IPS DF 4.7 (cell line): Measurements from ENCODE around the gene SYT11.
"Not testable (repeated sequence)": the region's sequence is repeated elsewhere in the genome, so short reads cannot be mapped to it uniquely, and the experiment has no call there.

ENCODE experiments used
- DNase-seq: peaks from one replicate; pipeline ENCODE4 v3.0.0-alpha.2; 2013; ENCODE audit warnings: low spot score; ENCODE audit errors: extremely low read depth

SYT11 gene

DNA sequence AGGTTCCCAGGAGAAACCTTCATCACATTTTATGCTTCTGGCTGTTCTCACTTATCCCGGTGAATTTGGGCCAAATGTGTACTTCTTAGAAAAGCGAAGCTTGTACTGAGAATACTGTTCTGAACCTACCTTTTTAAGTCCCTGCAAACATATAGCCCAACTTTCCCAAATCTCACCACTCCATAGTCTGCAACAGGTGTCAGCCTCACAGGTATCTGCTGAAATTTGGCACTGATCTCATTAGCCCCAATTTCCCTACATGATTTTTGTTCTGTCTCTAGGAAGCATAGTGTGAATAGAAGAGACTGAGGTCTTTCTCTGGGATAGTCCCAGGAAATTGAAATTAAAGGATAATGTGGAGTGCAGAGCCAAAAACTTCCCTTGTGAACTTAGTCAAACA lies 40.3 kb downstream of the SYT11 start:
- no peak for DNase-seq

DNA sequence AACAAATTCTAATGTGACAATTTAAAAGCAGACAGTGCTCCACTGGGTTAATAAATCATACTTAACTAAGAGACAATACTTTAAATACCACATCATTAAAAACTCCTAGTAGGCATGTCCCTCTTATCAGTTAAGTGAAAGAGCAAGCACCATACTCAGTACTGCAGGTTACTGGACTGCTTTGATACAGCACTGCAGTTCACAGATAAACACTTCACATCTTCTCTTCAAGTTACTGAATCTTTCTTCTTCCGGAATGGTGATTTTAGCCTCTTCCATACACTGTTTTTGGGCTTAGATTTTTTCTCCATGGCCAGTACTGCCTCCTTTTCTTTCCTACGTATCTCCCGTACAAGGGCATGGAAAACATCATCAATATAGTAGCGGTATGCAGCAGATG lies 40.8 kb downstream of the SYT11 start:
- no peak for DNase-seq

DNA sequence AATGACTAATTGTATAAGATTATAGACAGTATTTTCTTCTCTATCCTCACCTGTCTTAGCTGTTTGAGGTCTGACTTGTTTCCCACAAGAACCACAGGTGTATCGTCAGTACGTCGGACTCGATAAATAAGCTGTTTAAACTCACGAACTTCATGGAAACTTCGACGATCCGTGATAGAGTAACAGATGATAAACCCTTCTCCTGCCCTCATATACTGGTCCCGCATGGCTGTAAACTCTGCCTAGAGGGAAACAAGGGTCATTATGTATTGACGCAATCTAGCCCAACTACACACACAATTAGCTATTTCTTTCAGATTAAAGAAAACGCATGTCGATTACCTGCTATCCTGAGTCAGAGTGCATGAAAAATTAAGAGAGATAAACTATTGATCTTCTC lies 44.9 kb downstream of the SYT11 start:
- DNase-seq, result no peak

DNA sequence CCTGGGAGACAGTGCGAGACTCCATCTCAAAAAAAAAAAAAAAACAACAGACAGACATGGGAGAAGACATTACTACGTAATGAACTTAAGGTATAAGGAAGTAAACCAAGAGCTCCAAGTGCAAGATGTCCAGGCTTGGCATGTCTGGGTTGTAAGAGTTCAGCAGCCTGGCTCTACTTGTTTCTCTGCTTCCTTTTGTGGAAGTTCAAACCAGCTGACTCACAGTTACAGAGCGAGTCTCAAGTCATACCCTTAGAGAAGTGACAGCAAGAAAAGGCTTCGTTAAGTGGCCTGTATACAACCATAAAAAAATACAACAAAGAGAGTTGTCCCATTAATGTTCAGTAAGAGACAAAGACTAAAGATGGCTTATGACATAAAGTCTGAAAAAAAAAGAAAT lies 50.5 kb downstream of the SYT11 start:
- no peak for DNase-seq

DNA sequence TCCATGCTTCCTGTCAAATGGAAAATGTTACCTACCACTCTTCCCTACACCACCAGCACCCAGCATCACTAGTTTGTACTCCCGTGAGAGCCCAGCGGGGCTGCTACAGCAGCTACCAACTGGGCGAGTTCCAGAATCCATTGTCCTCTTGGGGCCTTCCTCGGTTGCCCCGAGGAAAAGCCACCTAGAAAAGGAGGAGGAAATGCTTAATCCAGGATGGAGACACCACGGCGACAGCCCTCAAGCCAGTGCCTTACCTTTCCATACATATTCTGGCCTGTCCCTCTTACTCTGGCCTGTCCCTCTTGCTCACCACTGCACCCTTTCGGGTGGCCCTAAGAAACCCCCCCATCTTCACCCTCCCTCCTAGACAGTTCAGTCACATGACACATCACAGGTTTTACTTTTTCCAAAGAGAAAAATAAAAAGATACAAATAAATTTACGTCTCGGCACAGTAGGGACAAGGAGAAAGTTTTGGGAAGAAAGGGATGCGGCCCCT lies 51.3 kb downstream of the SYT11 start:
- DNase-seq, result no peak

DNA sequence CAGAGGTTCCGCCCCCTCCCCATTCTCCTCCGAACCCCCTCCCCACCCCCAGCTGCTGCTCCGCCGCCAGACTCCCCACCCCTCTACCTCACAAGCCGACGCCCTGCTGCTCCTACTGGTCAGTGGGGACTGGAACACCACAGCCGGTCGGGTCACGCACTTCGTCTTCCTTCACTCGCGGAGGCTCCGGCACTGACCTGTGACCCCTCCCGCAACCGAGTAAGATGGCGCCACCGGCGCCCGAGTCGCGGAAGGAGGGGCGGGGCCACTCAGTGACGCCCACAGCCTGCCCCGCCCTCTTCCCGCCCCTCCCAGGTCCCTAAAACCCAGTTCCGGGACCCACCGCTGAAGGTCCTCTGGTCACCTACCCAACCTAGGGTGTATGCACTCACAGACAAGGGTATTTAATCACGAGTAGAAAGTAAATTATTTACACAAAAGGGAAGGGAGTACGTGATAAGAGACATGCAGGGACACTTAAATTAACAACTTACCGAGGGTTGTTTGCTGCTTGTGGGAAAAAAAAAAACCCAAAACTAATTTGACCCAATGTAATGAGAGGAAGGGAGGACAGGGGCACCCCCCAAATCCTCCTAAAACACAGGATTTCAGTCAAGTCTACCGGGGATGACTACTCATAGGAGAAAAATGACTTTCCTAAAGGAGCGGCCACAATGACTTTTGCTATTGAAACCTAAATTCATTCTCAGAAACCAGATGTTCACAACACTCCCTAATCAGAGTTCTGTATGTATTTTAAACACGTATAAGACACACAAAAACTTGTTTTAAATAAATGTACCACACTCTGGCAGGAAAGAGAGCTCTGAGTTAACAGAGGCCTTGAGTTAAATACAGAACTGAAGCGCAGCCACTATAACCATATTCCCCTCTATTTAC lies 52.0 kb downstream of the SYT11 start, which contains the start of gene RIT1:
RIT1 (minus strand) TSS at position 194 of the 900 bp plus-strand sequence. CDS start 588 bp downstream, outside the sequence.
- peak; percentile 46 for DNase-seq

DNA sequence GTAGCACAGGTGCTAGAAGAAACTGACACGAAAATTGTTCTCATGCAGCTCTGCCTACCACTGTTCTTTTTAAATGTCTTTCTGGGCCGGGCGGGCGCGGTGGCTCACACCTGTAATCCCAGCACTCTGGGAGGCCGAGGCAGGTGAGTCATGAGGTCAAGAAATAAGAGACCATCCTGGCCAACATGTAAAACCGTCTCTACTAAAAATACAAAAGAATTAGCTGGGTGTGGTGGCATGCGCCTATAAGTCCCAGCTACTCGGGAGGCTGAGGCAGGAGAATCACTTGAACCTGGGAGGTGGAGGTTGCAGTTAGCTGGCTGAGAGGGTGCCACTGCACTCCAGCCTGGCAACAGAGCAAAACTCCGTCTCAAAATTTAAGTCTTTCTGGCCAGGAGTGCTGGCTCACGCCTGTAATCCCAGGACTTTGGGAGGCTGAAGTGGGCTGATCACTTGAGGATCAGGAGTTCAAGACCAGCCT lies 52.7 kb downstream of the SYT11 start:
- no peak for DNase-seq

DNA sequence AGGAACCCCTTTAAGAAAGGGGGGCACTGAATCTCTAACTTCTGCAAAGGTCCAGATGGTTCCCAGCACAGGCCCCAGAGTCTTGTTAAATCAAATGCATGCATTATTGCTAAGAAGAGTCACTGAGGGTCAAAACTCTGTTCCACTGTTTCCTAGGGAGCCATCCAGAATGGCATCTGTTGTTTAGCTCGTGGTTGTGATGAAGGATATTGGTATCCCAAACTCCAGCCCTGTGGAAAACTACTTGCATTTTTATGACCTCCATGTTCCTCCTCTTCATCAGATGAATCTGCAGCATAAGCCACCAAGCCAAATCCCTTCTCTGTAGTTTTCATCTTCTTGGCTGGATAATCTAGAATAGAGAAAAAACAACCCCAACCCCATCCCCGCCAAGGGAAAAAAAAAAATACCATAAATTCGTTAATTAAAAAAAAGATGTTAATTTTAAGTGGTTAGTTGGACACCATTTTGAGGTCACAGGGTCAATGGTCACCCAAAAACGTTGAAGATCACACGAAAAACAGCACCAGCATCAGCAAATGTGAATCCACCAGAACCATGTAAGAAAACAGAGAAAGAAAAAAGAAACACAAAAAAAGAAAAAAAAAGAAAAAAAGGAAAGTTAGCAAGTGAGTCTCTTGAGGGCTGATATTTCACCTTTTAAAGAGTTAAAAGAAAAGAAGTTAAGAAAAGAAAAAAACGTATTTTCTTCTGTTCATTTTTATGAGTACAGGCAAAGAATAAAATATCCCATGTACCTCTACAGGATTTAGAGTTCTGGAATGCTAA lies 54.8 kb downstream of the SYT11 start:
- no peak for DNase-seq

DNA sequence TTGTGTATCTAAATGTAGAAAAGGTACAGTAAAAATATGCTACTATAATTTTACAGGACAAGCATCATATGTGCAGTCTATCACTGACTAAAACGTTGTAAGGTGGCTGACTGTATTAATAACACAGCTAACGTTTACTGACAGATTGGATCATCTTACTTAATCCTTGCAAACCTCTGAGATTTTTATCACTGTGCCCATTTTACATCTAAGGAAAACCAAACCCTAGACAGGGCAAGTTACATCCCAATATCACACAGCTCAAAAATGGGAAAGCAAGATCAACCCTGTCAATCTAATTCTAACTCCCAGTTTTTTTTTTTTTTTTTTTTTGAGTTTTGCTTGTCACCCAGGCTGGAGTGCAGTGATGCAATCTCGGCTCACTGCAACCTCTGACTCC lies 59.3 kb downstream of the SYT11 start:
- no peak for DNase-seq

DNA sequence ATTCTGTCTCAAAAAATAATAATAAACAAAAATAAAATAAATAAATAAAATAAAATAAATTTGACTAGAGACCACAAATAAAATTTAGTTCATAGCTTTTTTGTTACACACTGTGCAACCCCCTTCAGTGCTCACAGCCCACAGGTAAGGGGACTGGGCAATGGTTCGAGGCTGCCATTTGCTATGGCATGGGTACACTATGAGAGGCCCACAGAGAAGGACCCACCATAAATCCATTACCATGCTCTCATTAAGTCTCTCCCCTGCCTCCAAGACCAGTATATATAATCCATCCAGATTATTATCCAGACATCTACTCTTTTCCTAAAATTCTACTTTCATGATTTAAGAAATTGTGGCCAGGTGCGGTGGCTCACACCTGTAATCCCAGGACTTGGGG lies 60.4 kb downstream of the SYT11 start:
- no peak for DNase-seq

DNA sequence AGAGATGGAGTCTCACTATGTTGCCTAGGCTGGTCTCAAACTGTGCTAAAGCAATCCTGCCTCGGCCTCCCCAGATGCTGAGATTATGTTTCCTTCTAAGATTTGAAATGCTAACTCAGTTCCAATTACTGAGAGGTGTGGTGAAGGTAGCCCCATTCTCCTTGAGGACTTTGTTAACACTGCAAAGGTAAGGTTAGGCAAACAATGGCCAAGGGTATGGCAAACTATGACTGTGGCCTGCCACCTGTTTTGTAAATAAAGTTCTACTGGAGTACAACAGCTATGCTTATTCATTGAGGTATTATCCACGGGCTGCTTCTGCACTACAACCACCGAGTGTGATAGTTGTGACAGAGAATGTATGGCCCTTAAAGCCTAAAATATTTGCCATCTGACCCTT lies 61.4 kb downstream of the SYT11 start:
- no peak for DNase-seq

DNA sequence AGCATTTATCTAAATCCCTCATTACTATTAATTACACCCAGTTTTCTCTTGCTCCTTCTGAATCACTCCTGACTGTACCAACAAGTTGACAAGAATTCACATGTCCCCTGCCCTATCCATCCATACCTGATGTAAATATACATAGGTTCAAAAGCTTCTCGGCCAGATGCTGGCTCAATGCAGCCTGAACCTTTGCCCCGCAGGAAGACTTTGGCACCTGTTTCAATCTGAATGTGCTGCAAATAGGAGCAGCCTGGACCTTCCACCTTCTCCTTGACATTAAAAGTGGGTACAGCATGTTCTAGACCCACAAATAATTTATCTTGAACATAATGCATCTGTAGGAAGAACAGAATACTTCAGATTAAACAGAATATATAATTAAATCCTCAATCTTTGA lies 66.1 kb downstream of the SYT11 start:
- DNase-seq, result no peak

DNA sequence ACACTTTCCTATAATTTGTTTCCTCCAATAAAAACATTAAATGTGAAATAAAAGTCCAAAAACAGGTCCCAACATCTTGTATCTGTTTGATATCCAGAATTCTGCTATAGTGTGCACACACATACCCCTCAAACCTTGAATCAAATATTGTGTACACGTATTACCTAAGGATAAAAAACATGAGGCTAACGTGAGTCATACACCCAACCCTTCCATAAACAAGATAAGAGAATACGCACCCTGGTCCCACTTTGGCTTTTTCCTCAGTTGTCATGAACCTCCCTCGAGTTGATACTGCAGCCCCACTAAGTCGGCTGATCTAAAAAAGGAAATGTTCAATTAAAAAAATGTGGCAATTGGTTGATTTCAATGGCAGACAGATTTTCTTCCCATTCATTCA lies 69.7 kb downstream of the SYT11 start:
- DNase-seq, result no peak

DNA sequence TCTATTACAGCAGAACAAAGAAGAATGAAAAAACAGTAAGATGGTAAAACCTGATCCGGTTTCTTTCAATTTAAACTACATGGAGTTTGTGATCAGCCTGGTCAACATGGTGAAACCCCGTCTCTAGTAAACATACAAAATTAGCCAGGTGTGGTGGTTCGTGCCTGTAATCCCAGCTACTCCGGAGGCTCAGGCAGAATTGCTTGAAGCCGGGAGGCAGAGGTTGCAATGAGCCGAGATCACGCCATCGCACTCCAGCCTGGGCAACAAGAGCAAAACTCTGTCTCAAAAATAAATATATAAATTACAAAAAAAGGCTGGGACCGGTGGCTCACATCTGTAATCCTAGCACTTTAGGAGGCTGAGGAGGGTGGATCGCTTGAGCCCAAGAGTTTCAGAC lies 71.4 kb downstream of the SYT11 start:
- DNase-seq, result not testable (repeated sequence)

DNA sequence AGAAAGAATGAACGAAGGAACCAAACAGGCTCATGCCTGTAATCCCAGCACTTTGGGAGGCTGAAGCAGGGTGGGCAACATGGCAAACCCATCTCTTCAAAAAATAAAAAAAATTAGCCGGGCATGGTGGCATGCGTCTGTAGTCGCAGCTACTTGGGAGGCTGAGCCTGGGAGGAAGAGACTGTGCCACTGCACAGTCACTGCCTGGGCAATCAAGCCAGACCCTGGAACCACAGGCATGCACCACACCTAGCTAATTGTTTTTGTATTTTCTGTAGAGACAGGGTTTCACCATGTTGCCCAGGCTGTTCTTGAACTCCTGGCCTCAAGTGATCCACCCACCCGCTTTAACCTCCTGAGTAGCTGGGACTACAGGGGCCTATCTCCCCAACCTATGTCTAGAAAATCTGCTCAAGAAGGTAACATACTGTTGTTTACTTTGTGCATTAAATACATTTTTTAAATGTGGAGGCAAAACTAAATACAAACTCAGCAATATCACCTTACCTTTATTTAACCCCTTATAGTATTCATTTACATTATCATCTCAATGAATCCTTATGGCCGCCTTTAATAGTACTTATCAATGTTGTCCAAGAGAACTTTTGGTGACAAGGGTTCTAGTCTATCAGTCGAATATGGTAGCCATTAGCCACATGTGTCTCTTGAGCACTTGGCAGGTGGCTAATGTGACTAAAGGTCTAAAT lies 72.1 kb downstream of the SYT11 start:
- no peak for DNase-seq

DNA sequence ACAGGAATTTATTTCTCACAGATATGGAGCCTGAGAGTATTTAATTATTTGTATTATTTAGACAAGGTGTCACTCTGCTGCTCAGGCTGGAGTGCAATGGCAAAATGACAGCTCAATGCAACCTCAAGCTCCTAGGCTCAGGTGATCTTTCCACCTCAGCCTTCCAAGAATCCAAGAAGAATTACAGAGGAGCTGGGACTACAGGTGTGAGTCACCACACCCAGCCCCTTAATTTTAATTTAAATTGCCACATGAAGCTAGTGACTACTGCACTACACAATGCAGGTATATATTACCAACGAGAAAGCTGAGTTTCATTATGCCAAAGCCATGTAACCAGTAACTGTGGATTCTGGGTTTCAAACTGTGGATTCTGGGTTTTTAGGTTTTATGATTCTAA lies 72.7 kb downstream of the SYT11 start:
- DNase-seq, result no peak

DNA sequence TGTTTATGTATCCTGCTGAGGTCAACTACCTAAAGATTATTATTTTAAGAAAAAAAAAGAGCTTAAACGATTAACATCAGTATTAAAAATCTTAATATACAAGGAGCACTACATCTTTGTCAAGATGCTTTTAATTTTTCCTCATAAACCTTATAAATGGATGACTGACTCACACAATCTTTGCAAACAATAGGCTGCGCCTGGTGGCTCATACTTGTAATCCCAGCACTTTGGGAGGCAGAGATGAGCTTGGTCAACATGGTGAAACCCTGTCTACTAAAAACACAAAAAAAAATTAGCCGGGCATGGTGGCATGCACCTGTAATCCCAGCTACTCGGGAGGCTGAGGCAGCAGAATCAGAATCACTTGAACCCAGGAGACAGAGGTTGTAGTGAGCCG lies 73.1 kb downstream of the SYT11 start:
- no peak for DNase-seq

DNA sequence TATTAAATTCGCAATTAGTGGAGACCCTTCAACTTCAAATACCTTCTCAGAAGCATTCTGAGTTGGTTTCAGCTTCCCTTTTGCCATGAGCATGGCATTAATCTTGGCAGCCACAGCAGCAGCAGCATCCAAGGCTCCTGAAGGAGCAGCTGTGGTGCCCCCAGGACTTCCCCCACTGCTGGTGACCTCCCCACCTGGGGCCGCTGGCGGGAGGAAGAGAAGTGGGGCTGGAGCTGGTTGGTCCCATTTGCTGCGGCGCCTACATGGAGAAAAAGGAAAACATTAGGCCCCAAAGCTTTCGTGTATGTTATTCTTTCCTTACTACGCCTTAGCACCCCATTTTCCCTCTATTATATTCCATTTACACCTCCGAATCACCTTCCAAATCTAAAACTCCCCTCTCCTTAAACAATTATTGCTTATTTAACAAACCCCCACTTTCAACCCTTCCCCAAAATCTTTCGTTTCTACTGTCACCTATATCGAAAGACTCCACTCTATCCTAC lies 74.3 kb downstream of the SYT11 start:
- DNase-seq, result no peak

DNA sequence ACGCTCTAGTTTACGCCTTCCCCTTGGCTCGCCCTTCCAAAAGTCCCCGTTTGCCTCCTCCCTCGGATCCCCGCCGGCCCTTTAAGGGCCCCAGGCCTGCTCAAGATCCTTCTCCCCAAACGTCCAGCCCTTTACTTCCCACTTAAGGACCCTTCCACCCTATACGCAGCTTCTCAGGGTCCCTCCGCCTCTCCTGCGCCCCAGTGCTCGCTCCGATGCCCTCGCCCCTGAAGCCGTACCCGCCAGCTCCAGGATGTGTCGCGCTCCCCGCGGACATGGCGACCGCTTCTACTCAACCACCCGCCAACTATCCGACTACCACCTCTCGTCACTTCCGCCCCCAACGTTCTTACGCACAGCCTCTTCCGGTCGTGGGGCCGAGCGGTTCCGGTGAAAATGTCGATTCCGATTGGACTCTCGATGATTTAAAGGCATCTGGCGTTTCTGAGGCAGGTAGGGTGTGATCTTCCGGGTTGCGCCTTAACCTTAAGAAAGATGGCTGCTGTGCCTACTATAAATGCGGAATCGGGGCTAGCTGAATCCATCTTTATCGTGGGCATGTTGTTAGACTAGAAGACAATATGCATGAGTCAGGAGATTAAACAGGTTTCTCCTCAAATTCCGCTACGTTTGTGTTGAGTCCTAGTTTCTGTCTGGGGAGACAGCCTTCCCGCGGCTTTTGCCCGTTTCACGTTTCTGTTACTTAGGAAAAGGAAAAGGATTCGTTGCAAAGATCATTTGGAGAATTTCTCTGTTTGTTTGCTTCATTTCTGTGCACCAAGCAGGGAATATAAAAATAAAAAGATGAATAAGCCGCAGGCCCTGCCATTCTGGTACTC lies 74.9 kb downstream of the SYT11 start, which contains the start of gene KHDC4:
KHDC4 (minus strand) TSS at position 317 of the 839 bp plus-strand sequence; CDS start at position 277, 40 bp downstream.
- peak; percentile 99 for DNase-seq
